GM12878 (cell line): ENCODE results near the gene PRDM1. TPM values are rescaled to one million over a fixed set of nuclear protein-coding genes. Genes with fewer than 3 reads are reported as not detected.

Experiments
- ATAC-seq: fragments of 200-7000 bp; cut with Tn5 transposase; 3 replicates; pipeline ENCODE4 v1.9.1; 2020; ENCODE audit warnings: mild to moderate bottlenecking, moderate library complexity
- BruUV-seq: library from RNA; stranded (reverse); fragments of 400-500 nt; replicated peaks from 2 replicates; lab custom pipeline; 2021; lab: Mats Ljungman, UMichigan
- CTCF ChIA-PET: fragments of 300-600 bp; sonication (Branson Sonifier 250); formaldehyde crosslinking; extraction: SDS; loops from one replicate; lab custom pipeline; 2021; ENCODE audit warnings: inconsistent platforms; lab: Yijun Ruan, JAX
- POLR2A ChIA-PET: fragments of 350-600 bp; formaldehyde crosslinking; extraction: SDS; loops from one replicate; lab custom pipeline; 2021; ENCODE audit warnings: inconsistent platforms; lab: Charles Lee
- RAD21 ChIA-PET: fragments of 300-600 bp; sonication (Branson Sonifier 250); formaldehyde crosslinking; loops from one replicate; lab custom pipeline; 2023; ENCODE audit warnings: antibody characterized with exemption; ENCODE audit not compliant: unreplicated experiment; lab: Charles Lee
- SMC1A ChIA-PET: fragments of 300-600 bp; sonication (Branson Sonifier 250); formaldehyde crosslinking; loops from one replicate; lab custom pipeline; 2023; ENCODE audit not compliant: unreplicated experiment, uncharacterized antibody; lab: Charles Lee
- DNase-seq: peaks from one replicate; pipeline ENCODE4 v3.0.0-alpha.2; 2011; ENCODE audit warnings: low read depth, low spot score
- FAIRE-seq: peaks from 3 replicates; lab custom pipeline; 2011; peaks lifted over from hg19 to GRCh38; lab: Jason Lieb, UNC
- H2AFZ ChIP-seq: 2 replicates; pipeline ENCODE4 v1.6.0; 2011; ENCODE audit warnings: low read depth, low read length, control low read depth; ENCODE audit not compliant: control insufficient read depth
- H3K27ac ChIP-seq: 2 replicates; pipeline ENCODE4 v1.5.1; 2011; ENCODE audit warnings: control low read depth; ENCODE audit not compliant: control insufficient read depth, insufficient read depth
- H3K27me3 ChIP-seq, 2 experiments: replicated peaks in 1 of 2; 2 replicates each; pipeline versions ENCODE4 v1.6.0 to v1.6.1; 2011; ENCODE audit warnings: low read length in 1 of 2; ENCODE audit not compliant: control insufficient read depth in 2 of 2, insufficient read depth in 2 of 2
- H3K36me3 ChIP-seq, 2 experiments: 2 replicates each; pipeline ENCODE4 v1.5.1; 2011; ENCODE audit warnings: low read length in 1 of 2; ENCODE audit not compliant: control insufficient read depth in 2 of 2, insufficient read depth in 2 of 2
- H3K4me1 ChIP-seq: 2 replicates; pipeline ENCODE4 v1.6.1; 2011; ENCODE audit warnings: mild to moderate bottlenecking, low read length, moderate library complexity, mixed read lengths; ENCODE audit not compliant: control insufficient read depth, insufficient read depth
- H3K4me2 ChIP-seq: 2 replicates; pipeline ENCODE4 v1.6.0; 2011; ENCODE audit warnings: control low read depth; ENCODE audit not compliant: control insufficient read depth, insufficient read depth
- H3K4me3 ChIP-seq: fragments of 200-600 bp; sonication (generic); 2 replicates; pipeline ENCODE4 v1.5.1; 2016
- H3K79me2 ChIP-seq: 2 replicates; pipeline ENCODE4 v1.6.0; 2011; ENCODE audit warnings: low read length; ENCODE audit not compliant: control insufficient read depth, insufficient read depth
- H3K9ac ChIP-seq: 2 replicates; pipeline ENCODE4 v1.8.0; 2011; ENCODE audit warnings: low read length, control low read depth, mixed read lengths; ENCODE audit not compliant: control insufficient read depth, insufficient read depth
- H3K9me3 ChIP-seq: replicated peaks from 3 replicates; pipeline ENCODE4 v1.5.1; 2011; ENCODE audit warnings: mild to moderate bottlenecking, low read length; ENCODE audit not compliant: control insufficient read depth, insufficient read depth
- H4K20me1 ChIP-seq: 2 replicates; pipeline ENCODE4 v1.6.0; 2011; ENCODE audit not compliant: control insufficient read depth, insufficient read depth
- CHD4 ChIP-seq: fragments of 200-600 bp; sonication (generic); IDR thresholded peaks from 2 replicates; pipeline ENCODE4 v1.6.1; 2016; ENCODE audit warnings: mild to moderate bottlenecking
- EZH2 ChIP-seq: IDR thresholded peaks from 2 replicates; pipeline ENCODE4 v1.6.1; 2012; ENCODE audit warnings: low read depth, mild to moderate bottlenecking, control low read depth, inconsistent platforms, low read length, borderline replicate concordance; ENCODE audit not compliant: control insufficient read depth
- FOXK2 ChIP-seq: fragments of 450-650 bp; IDR thresholded peaks from 2 replicates; pipeline ENCODE4 v1.6.1; 2017; ENCODE audit warnings: mild to moderate bottlenecking, moderate library complexity
- GABPA ChIP-seq: IDR thresholded peaks from 2 replicates; pipeline ENCODE4 v1.6.1; 2014; ENCODE audit warnings: antibody characterized with exemption, low read depth, mild to moderate bottlenecking, inconsistent platforms
- HDGF ChIP-seq: fragments of 450-650 bp; IDR thresholded peaks from 2 replicates; pipeline ENCODE4 v1.6.1; 2016; ENCODE audit warnings: antibody characterized with exemption
- LARP7 ChIP-seq: fragments of 450-650 bp; IDR thresholded peaks from 2 replicates; pipeline ENCODE4 v1.6.1; 2017; ENCODE audit warnings: mild to moderate bottlenecking
- MEF2A ChIP-seq: IDR thresholded peaks from 2 replicates; pipeline ENCODE4 v1.6.1; 2011; ENCODE audit warnings: low read depth, mild to moderate bottlenecking, low read length, moderate library complexity; ENCODE audit not compliant: insufficient read depth
- MEF2B ChIP-seq: fragments of 450-650 bp; IDR thresholded peaks from 2 replicates; pipeline ENCODE4 v1.6.1; 2018; ENCODE audit warnings: mild to moderate bottlenecking, moderate library complexity; ENCODE audit not compliant: partially characterized antibody, poor library complexity, severe bottlenecking
- RBBP5 ChIP-seq: fragments of 200-600 bp; sonication (generic); conservative IDR thresholded peaks from 2 replicates; pipeline ENCODE4 v1.6.1; 2016
- RCOR1 ChIP-seq: conservative IDR thresholded peaks from 2 replicates; pipeline ENCODE4 v1.6.1; 2012; ENCODE audit warnings: low read depth, low read length, improper control_type of control experiment
- SMC3 ChIP-seq: IDR thresholded peaks from 2 replicates; pipeline ENCODE4 v1.6.1; 2011; ENCODE audit warnings: low read length, improper control_type of control experiment, borderline replicate concordance
- SP1 ChIP-seq: IDR thresholded peaks from one replicate; pipeline ENCODE4 v1.6.1; 2011; ENCODE audit warnings: low read depth, low read length
- SRF ChIP-seq, 2 experiments: IDR thresholded peaks; 2 replicates each; pipeline ENCODE4 v1.6.1; 2011; ENCODE audit warnings: low read depth in 2 of 2, low read length in 2 of 2, mild to moderate bottlenecking in 1 of 2, moderate library complexity in 1 of 2
- ZNF622 ChIP-seq: fragments of 450-650 bp; IDR thresholded peaks from 2 replicates; pipeline ENCODE4 v1.6.1; 2017; ENCODE audit warnings: mild to moderate bottlenecking, inconsistent platforms
- WGBS: methylation state at CpG from one replicate; pipeline ENCODE4 v1.1.6; 2016; ENCODE audit warnings: low lambda C conversion rate; ENCODE audit not compliant: insufficient replicate concordance, insufficient coverage; ENCODE audit errors: missing lambda C conversion rate; 5-methylcytosine and 5-hydroxymethylcytosine counted together
- in situ Hi-C: fragments of 300-500 bp; cut with MboI; formaldehyde crosslinking; loops from 9 replicates; pipeline ENCODE4 v1.14.3; 2018; ENCODE audit warnings: mixed read lengths
- intact Hi-C: fragments of 100-400 bp; cut with micrococcal nuclease; formaldehyde crosslinking; loops from one replicate; pipeline ENCODE4 v1.14.2; 2022; ENCODE audit not compliant: unreplicated experiment
- polyA plus RNA-seq, 11 experiments: library from polyadenylated mRNA; depleted of rRNA in 4 of 11; unstranded in 6 of 11; stranded (reverse) in 5 of 11; fragments of >200 nt; fragmentation: Nextera tagmentation in 4 of 11; fragmentation: Illumina TruSeq in 1 of 11; extraction: Ambion mirVana in 4 of 11; extraction: Trizol in 1 of 11; gene quantifications; 1 replicate in 1 of 11; 2 replicates in 10 of 11; pipeline versions ENCODE4 v1.2.1 to v1.2.3, GENCODE V29; 2011 to 2016; ENCODE audit warnings: inconsistent platforms in 2 of 11, missing spikeins in 2 of 11, low read depth in 1 of 11
- total RNA-seq, 4 experiments: library from RNA; depleted of rRNA in 3 of 4; stranded (reverse); fragments of >200 nt in 3 of 4; fragmentation: Illumina TruSeq in 1 of 4; extraction: Trizol in 1 of 4; gene quantifications; 2 replicates each; pipeline versions ENCODE4 v1.2.1 to v1.2.3, GENCODE V29; 2013 to 2021
- TF ChIP-seq, protein P1 (sequence below): IDR thresholded peaks from 2 replicates; pipeline ENCODE4 v1.6.1; 2012; ENCODE audit warnings: low read length, inconsistent platforms
- TF ChIP-seq, protein P2 (sequence below): fragments of 450-650 bp; IDR thresholded peaks from 2 replicates; pipeline ENCODE4 v1.6.1; 2017; ENCODE audit warnings: mild to moderate bottlenecking
- TF ChIP-seq, protein P3 (sequence below): IDR thresholded peaks from 2 replicates; pipeline ENCODE4 v1.6.1; 2012; ENCODE audit warnings: low read depth, low read length, improper control_type of control experiment

The PRDM1 gene
- total and polyA plus RNA-seq, 10 of the 15 experiments (the other 5 are each of a cell fraction or from before 2014, with no cell fraction given) = 1.9 to 15.8 (median 4.1) TPM

DNA sequence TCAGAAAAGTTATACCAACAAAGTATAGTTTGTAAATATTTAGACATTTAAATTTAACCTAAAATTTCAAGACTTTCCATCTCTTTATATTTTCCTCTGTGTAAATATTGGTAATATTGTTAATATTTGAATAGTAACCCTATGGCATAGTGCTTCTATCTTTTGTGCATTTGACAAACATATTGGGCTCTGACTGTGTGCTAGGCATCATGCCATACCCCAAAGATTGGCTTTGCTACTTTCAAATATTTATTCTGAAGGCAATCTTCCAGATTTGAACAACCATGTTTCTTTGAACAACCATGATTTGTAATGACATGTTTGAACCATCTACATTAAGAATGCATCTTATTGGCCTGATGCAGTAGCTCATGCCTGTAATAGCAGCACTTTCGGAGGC lies 15.5 kb upstream of the PRDM1 start (continued):
- TF ChIP-seq MEF2A (no peak), ZNF622 (no peak), RCOR1 (no peak)

- 41% methylated on average over 8 of the region's 8 CpGs for WGBS
- CTCF ChIA-PET = interaction anchor here (0.5 to 1.1 kb wide), 3 partner anchors 13 to 641 kb away, joined by 3 read pairs; no protein-coding TSS in a partner anchor
- H3K36me3 ChIP-seq = no peaks in the 10 kb centered on the region
- no peak for TF ChIP-seq RBBP5
- no peak for TF ChIP-seq SP1
- TF ChIP-seq FOXK2 = no peak
- TF ChIP-seq, protein P1, sequence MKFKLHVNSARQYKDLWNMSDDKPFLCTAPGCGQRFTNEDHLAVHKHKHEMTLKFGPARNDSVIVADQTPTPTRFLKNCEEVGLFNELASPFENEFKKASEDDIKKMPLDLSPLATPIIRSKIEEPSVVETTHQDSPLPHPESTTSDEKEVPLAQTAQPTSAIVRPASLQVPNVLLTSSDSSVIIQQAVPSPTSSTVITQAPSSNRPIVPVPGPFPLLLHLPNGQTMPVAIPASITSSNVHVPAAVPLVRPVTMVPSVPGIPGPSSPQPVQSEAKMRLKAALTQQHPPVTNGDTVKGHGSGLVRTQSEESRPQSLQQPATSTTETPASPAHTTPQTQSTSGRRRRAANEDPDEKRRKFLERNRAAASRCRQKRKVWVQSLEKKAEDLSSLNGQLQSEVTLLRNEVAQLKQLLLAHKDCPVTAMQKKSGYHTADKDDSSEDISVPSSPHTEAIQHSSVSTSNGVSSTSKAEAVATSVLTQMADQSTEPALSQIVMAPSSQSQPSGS = no peak
- no peak for TF ChIP-seq HDGF
- TF ChIP-seq, protein P2, sequence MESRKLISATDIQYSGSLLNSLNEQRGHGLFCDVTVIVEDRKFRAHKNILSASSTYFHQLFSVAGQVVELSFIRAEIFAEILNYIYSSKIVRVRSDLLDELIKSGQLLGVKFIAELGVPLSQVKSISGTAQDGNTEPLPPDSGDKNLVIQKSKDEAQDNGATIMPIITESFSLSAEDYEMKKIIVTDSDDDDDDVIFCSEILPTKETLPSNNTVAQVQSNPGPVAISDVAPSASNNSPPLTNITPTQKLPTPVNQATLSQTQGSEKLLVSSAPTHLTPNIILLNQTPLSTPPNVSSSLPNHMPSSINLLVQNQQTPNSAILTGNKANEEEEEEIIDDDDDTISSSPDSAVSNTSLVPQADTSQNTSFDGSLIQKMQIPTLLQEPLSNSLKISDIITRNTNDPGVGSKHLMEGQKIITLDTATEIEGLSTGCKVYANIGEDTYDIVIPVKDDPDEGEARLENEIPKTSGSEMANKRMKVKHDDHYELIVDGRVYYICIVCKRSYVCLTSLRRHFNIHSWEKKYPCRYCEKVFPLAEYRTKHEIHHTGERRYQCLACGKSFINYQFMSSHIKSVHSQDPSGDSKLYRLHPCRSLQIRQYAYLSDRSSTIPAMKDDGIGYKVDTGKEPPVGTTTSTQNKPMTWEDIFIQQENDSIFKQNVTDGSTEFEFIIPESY = no peak
- TF ChIP-seq, protein P3, sequence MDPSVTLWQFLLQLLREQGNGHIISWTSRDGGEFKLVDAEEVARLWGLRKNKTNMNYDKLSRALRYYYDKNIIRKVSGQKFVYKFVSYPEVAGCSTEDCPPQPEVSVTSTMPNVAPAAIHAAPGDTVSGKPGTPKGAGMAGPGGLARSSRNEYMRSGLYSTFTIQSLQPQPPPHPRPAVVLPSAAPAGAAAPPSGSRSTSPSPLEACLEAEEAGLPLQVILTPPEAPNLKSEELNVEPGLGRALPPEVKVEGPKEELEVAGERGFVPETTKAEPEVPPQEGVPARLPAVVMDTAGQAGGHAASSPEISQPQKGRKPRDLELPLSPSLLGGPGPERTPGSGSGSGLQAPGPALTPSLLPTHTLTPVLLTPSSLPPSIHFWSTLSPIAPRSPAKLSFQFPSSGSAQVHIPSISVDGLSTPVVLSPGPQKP = no peak
- TF ChIP-seq MEF2B = no peak
- TF ChIP-seq GABPA = no peak
- no peak for TF ChIP-seq CHD4
- TF ChIP-seq EZH2 = no peak
- TF ChIP-seq SRF (IDR thresholded peaks at IDR 0.05; ENCODE audit: low read depth in 2 of 2, low read length in 2 of 2) = no peak
- no peak for TF ChIP-seq SMC3
- no peak for TF ChIP-seq LARP7
- no peaks in the 10 kb centered on the region for H3K4me1 ChIP-seq
- H3K4me3 ChIP-seq = no peak overlapping the region
- in situ Hi-C loops = loop anchor here (10.0 kb wide), 1 partner anchor 988 kb away; no protein-coding TSS in a partner anchor
- FAIRE-seq = no peak
- no TSS peak for BruUV-seq
- H3K27me3 ChIP-seq = peaks cover 2 to 5% of the 10 kb centered on the region in 2 experiments; a peak in 2 of 4 replicates
- no peaks in the 10 kb centered on the region for H4K20me1 ChIP-seq
- POLR2A ChIA-PET = no interaction called here
- no peaks in the 10 kb centered on the region for H3K9me3 ChIP-seq
- H3K4me2 ChIP-seq = no peak overlapping the region
- no peak overlapping the region for H3K9ac ChIP-seq
- DNase-seq = no peak
- RAD21 ChIA-PET = no interaction called here
- no peak for ATAC-seq
- intact Hi-C loops = no loop called here
- SMC1A ChIA-PET = interaction anchor here (1.0 kb wide), 1 partner anchor 82 kb away, joined by 4 read pairs; no protein-coding TSS in a partner anchor
- no peak overlapping the region for H2AFZ ChIP-seq
- H3K27ac ChIP-seq = no peak overlapping the region
- no peaks in the 10 kb centered on the region for H3K79me2 ChIP-seq
These were observed 13.5 kb upstream of the PRDM1 start for GRCh38 chr6:106072501-106073090.
